GM12873 (cell line): ENCODE results near the gene SNTG2.

Experiments used
- TF ChIP-seq, protein P1 (sequence below): IDR thresholded peaks from 2 replicates; pipeline ENCODE4 v1.5.1; 2012; ENCODE audit warnings: low read depth, mild to moderate bottlenecking, moderate library complexity, low read length, control low read depth; ENCODE audit not compliant: insufficient read depth; ENCODE audit errors: missing control alignments

Gene SNTG2

DNA sequence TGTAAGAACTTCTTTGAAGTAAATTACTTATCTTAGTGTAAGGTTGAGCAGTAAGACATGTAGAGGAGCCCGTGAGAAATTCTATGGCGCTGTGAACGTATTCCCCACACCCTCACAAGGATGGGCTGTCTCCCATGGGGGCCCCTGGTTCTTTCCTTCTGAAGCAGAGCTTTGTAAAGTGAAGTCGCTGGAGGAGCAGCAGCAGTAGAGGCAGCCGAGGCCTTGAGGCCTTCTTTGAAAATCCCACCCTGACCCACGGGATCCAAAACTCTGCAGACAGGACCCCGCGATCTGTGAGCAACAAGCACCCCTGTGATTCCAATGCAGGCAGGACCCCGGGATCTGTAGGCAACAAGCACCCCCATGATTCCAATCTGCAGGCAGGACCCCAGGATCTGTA is 23.8 kb upstream of the SNTG2 start:
- TF ChIP-seq, protein P1, sequence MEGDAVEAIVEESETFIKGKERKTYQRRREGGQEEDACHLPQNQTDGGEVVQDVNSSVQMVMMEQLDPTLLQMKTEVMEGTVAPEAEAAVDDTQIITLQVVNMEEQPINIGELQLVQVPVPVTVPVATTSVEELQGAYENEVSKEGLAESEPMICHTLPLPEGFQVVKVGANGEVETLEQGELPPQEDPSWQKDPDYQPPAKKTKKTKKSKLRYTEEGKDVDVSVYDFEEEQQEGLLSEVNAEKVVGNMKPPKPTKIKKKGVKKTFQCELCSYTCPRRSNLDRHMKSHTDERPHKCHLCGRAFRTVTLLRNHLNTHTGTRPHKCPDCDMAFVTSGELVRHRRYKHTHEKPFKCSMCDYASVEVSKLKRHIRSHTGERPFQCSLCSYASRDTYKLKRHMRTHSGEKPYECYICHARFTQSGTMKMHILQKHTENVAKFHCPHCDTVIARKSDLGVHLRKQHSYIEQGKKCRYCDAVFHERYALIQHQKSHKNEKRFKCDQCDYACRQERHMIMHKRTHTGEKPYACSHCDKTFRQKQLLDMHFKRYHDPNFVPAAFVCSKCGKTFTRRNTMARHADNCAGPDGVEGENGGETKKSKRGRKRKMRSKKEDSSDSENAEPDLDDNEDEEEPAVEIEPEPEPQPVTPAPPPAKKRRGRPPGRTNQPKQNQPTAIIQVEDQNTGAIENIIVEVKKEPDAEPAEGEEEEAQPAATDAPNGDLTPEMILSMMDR = no peak

DNA sequence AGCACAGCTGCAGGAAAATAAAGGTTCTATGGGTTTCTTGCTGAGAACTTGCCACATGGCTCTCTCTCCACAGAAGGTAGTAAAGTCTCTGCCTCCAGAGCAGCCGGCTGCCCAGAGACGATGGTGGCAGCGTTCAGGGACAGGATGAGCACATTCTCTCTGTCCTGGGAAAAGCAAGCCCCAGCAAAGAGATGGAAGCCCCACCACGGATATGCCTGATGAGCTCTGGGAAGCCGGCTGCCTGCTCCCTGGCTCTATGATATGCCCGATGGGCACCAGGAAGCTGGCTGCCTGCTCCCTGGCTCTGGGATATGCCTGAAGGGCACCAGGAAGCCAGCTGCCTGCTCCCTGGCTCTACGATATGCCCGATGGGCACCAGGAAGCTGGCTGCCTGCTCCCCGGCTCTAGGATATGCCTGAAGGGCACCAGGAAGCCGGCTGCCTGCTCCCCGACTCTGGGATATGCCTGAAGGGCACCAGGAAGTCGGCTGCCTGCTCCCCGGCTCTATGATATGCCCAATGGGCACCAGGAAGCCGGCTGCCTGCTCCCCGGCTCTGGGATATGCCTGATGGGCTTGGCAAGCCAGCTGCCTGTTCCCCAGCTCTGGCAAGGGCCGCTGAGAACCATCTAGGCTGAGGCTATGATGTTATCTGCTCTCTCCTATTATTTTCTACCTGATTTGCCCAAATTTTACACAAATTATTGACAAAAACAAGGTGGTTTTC is 21.5 kb upstream of the SNTG2 start:
- TF ChIP-seq, protein P1 = no peak

DNA sequence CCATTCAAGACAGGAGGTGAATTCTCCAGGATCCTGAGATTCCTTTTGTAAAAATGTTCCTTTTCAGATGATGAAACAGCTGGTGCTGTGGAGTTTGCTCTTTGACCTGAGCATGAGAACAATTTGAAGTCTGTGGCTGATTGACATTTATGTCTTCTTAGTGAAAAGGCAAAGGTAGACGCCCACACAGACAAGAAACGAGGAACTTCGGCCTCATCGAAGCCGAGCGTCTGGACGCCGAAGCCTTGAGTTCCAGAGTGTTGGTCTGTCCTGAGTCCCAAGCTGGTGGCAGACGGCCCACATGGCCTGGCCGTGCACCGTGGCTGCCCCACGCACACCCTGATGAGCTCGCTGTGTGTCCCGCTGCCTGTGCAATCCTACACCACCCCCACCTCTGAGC is 20.7 kb upstream of the SNTG2 start:
- TF ChIP-seq, protein P1 = no peak

DNA sequence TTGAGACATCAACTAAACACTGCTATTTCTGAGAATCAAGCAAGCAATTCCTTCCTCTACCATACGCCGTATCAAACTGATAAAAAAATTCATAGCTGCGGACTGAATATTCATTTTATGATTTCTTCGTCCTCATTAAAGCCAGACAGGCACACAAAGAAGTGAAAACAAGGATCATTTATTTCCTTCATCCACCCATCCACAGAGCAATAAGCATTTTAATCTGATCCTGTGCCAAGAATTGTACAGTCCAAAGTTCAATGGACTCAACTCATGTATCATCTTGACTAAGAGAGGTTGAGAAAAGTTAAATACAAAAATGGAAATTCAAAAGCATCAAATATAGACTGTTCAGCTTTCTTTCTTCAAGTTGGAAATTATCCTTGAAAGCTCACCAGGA is 19.7 kb upstream of the SNTG2 start:
- TF ChIP-seq, protein P1 = no peak

DNA sequence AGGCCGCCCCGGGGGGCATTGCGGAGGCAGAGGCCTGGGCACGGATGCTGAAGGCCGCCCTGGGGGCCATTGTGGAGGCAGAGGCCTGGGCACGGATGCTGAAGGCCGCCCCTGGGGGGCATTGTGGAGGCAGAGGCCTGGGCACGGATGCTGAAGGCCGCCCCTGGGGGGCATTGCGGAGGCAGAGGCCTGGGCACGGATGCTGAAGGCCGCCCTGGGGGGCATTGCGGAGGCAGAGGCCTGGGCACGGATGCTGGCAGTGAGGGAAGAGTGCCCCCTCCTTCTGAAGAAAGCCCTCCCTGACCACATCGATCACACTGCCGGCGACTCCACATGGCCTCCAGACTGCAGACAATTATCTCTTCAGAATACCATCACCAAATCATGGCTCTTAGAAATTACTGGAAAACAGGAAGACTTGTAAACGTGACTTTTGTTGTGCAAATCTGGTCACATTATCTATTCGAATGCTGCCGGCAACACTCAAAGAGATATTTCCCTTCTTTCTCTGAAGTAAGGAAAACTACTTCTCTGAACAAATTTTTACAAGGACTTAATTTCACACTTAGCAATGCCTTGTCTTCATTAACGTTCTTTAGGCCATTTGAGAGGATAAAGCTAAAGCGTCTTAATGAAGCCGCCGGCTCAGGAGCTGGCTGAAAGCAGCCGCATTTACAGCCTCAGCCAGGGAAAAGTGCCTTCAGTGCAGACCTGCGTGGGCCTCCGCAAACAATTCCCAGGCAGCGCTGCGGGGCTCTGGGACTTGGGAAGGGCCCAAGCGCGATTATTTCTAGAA is 18.1 kb upstream of the SNTG2 start:
- TF ChIP-seq, protein P1 = no peak

DNA sequence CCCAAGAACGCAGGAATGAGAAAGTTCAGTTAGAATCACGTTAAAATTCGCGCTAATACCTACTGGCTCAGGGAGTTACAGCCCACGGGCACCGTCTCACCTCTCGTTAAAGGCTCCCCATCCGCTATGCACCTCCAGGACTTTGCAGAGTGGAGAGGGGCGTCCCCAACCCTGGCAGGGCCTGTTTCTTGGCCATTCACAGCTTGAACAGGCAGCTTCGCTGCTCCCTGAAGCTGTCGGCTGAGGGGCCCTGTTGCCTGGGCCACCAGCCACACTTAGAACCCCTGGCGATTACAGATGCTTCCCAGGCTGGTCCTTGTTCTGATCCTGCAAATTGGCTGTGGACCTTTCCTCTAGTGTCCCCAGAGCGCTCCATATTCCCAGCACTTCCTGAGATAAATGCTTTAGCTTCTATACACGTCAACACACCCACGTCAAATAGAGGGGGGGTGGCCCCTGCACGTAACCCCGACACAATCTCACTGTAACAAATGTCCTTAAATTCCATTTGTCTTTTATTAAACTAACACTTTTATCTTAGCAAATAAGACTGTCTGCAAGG is 16.8 kb upstream of the SNTG2 start:
- TF ChIP-seq, protein P1 = no peak

DNA sequence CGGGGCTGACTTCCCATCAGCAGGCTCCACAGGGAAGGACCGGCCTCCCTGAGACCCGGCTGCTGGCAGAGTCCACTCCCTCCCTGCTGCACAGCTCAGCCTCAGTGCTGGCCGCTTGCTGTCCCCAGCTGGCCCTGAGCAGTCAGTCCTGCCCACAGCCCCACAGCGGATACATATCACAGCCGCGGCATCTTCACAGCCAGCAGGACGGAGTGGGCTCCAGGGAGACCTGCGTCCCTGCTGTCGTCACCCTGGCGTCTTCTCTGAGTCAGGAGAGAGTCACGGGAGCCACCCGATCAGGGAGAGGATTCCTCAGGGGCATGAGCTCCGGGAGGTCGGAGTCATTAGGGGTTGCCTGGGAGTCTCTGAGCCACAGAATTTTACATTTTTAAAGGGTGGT is 13.1 kb upstream of the SNTG2 start:
- TF ChIP-seq, protein P1 = no peak
